Activated CD4-positive, alpha-beta memory T cell treated with anti-CD3 and anti-CD28 coated beads for 36 hours (primary cell): ENCODE results near the gene CCDC74A. TPM values are rescaled to one million over a fixed set of nuclear protein-coding genes. Genes with fewer than 3 reads are reported as not detected.
"Not testable (repeated sequence)": the region's sequence is repeated elsewhere in the genome, so short reads cannot be mapped to it uniquely, and the experiment has no call there.

ENCODE experiments used
- CTCF ChIA-PET: fragments of 350-600 bp; sonication (Branson Sonifier 250); formaldehyde crosslinking; loops from one replicate; lab custom pipeline; 2021; ENCODE audit warnings: antibody characterized with exemption, inconsistent platforms; lab: Charles Lee
- POLR2A ChIA-PET: fragments of 350-600 bp; sonication (Branson Sonifier 250); formaldehyde crosslinking; loops from one replicate; lab custom pipeline; 2021; ENCODE audit warnings: antibody characterized with exemption; lab: Charles Lee
- DNase-seq: peaks from one replicate; pipeline ENCODE4 v3.0.0-alpha.2; 2020
- H3K27ac Mint-ChIP-seq: one replicate; pipeline ENCODE4 v1.8.0; 2021; ENCODE audit warnings: mixed read lengths
- H3K27me3 Mint-ChIP-seq: one replicate; pipeline ENCODE4 v1.8.0; 2021; ENCODE audit warnings: mixed read lengths
- H3K36me3 Mint-ChIP-seq: one replicate; pipeline ENCODE4 v1.8.0; 2021; ENCODE audit warnings: mixed read lengths
- H3K4me1 Mint-ChIP-seq: one replicate; pipeline ENCODE4 v1.8.0; 2021; ENCODE audit warnings: low read depth, mixed read lengths
- H3K4me3 Mint-ChIP-seq: one replicate; pipeline ENCODE4 v1.8.0; 2021; ENCODE audit warnings: mild to moderate bottlenecking, mixed read lengths
- H3K9me3 Mint-ChIP-seq: one replicate; pipeline ENCODE4 v1.8.0; 2021; ENCODE audit warnings: mixed read lengths
- intact Hi-C: fragments of 100-400 bp; cut with micrococcal nuclease; formaldehyde crosslinking; loops from one replicate; pipeline ENCODE4 v1.15.1; 2023
- total RNA-seq, 2 experiments: library from RNA; stranded (reverse); gene quantifications; one replicate each; pipeline ENCODE4 v1.2.3, GENCODE V29; 2021

CCDC74A gene
- total RNA-seq, 2 experiments from 2014 or later, result 5.5 to 7.0 TPM

DNA sequence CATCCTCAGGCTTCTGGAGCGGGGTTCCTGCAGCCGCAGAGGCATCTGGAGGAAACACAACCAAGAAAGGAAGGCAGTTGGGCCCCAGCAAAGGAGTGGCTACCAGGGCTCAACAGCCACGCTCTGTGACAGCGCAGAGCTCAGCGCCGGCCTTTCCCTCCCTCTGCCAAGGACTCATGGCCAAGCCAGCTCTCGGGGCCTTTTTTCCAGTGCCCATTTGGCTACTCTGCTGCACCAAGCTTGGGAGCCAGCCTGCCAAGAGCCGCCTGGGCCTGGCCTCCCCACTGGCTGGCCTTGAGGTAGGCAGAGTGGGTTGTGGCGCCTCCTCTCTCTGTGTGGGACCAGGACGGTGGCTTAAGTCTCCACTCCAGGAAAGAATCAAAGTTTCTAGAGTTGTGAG, 7.2 kb upstream of the CCDC74A start:
- Mint-ChIP-seq H3K27ac (no peak overlapping the region), H3K36me3 (peaks cover 21% of the 10 kb centered on the region), H3K9me3 (no peaks in the 10 kb centered on the region), H3K27me3 (no peaks in the 10 kb centered on the region), H3K4me3 (no peak overlapping the region), H3K4me1 (no peaks in the 10 kb centered on the region)
- ChIA-PET CTCF (no interaction called here), POLR2A (no interaction called here)
- DNase-seq, result no peak
- intact Hi-C loops, result no loop called here

DNA sequence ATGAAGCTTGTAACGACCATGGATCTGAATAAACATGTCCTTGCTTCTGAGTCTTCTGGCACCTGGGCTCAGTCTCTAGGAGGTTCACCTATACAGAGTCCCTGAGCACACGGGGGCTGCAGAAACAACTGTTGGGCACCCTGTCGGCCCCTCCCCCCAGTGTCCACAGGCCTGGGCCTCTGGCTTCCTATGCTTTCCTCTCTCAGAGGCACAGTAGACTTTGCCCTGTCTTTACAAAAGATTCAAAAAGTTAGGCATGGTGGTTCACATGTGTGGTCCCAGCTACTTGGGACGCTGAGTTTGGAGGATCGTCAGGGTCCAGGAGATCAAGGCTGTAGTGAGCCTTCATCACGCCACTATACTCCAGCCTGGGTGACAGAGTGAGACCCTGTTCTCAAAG, 6.2 kb upstream of the CCDC74A start:
- CTCF ChIA-PET, H3K27ac Mint-ChIP-seq, POLR2A ChIA-PET: not testable (repeated sequence)

DNA sequence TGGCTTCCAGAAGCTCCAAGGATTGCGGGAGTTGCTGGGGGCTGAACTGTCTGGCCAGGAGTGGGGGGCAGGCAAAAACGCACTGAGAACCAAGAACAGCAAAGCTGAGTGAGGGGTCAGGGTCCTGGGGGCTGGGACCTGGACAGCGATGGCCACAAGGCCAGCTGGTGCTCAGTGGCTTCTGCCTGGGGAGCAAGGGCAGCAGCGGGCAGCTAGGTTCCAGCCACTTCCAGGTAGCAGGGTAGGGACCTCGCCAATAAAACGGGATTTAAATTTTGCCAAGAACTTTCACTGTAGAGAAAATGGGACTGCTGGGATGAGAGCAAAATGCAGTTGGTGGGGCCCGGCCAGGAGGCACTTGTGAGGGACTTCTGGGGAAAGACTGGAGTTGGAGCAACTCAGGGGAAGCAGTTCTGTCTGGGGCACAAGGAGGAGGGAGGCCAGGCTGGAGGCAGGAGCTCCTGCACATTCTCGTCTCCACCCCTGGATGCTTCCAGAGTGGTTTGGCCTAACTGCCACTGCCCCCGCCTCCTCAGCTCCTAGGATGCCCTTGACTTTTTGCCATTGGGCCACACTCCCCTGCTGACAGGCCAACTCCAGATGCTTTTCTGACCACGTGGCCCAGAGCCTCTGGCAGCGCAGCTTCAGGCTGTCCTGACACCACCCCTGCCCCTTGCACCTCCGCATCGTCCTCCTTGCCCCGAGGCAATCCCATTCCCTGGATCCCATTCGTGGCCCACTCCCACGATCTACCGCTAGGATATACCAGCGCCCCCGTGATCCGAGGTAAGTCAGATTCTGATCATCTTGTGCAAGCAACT, 5.5 kb upstream of the CCDC74A start:
- Mint-ChIP-seq H3K36me3 (peaks cover 13% of the 10 kb centered on the region), H3K9me3 (no peaks in the 10 kb centered on the region), H3K27me3 (no peaks in the 10 kb centered on the region), H3K27ac (no peak overlapping the region), H3K4me1 (peaks cover 2% of the 10 kb centered on the region), H3K4me3 (no peak overlapping the region)
- no peak for DNase-seq
- POLR2A ChIA-PET, result no interaction called here
- CTCF ChIA-PET, result no interaction called here
- intact Hi-C loops, result no loop called here

More for the DNA sequence above, 6.2 kb upstream of the CCDC74A start:
- H3K4me1 Mint-ChIP-seq, intact Hi-C loops, H3K9me3 Mint-ChIP-seq, DNase-seq, H3K4me3 Mint-ChIP-seq, H3K27me3 Mint-ChIP-seq: not testable (repeated sequence)
- peaks cover 16% of the 10 kb centered on the region for H3K36me3 Mint-ChIP-seq

DNA sequence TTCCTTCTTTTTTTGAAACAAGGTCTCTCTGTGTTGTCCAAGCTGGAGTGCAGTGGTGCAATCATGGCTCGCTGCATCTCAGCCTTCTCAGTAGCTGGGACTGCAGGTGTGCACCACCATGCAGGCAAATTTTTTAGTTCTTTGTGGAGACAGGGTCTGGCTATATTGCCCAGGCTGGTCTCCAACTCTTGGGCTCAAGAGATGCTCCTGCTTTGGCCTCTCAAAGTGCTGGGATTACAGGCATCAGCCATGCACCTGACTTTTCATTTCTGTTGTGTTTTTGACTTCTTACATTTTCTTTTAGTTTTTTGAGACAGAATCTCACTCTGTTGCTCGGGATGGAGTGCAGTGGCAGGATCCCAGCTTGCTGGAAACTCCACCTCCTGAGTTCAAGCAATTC, 2.4 kb upstream of the CCDC74A start:
- H3K4me3 Mint-ChIP-seq, H3K36me3 Mint-ChIP-seq, POLR2A ChIA-PET, CTCF ChIA-PET, H3K27me3 Mint-ChIP-seq, H3K27ac Mint-ChIP-seq, intact Hi-C loops, H3K9me3 Mint-ChIP-seq: not testable (repeated sequence)
- peak; percentile 3 for DNase-seq
- H3K4me1 Mint-ChIP-seq, result peaks cover 12% of the 10 kb centered on the region

DNA sequence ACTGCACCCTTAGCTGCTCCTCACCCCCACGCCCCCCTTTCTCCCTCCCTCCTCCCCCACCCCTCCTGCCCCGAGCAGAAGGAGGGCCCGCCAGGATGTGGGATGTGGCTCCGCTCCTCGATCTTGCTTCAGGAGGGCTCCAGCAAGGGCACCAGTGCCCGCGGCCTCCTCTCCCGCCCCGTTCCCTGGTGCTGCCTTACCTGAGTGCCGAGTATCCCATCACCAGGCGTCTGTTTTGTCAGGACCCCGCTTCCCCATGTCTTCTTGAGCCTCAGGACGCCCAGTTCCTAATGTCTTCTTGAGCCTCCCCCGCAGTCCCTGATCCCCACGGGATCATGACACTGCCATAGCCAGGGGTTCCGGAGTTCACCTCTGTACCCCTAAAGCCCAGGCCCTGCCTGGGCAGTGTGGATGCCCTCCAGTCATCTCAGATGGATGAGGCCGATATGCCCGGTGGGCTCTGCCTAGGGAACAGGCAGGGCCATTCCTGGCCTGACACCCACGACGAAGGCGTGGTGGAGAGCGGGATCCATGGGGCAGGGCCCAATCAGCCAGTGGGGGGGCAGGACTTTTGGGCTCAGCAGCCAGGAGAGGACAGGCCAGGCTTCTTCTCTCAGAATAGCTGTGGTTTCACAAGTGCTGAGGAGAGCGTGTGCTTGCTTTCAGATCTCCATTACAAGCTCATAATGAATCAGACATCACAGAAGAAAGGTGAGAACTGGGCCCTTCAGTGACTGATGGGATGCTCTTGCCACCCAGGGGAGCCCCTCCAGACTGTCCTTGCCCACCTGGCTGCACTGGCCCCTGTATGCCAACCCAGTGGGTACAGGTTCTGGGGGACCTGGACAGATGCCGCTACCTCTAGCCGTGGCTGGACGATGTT, 1.5 kb downstream of the CCDC74A start:
- peaks cover 12% of the 10 kb centered on the region for H3K4me1 Mint-ChIP-seq
- POLR2A ChIA-PET, result interaction anchor here (1.5 kb wide), 1 partner anchor 36 kb away, joined by 5 read pairs; no protein-coding TSS in a partner anchor
- H3K27me3 Mint-ChIP-seq, intact Hi-C loops, DNase-seq, H3K36me3 Mint-ChIP-seq, H3K9me3 Mint-ChIP-seq: not testable (repeated sequence)
- H3K4me3 Mint-ChIP-seq, result peak overlapping the region; percentile 20
- peak overlapping the region; percentile 18 for H3K27ac Mint-ChIP-seq
- CTCF ChIA-PET, result interaction anchor here (0.6 to 0.7 kb wide), 2 partner anchors 119 to 1348 kb away, joined by 3 to 4 read pairs; partner anchors contain the start of gene SMPD4

DNA sequence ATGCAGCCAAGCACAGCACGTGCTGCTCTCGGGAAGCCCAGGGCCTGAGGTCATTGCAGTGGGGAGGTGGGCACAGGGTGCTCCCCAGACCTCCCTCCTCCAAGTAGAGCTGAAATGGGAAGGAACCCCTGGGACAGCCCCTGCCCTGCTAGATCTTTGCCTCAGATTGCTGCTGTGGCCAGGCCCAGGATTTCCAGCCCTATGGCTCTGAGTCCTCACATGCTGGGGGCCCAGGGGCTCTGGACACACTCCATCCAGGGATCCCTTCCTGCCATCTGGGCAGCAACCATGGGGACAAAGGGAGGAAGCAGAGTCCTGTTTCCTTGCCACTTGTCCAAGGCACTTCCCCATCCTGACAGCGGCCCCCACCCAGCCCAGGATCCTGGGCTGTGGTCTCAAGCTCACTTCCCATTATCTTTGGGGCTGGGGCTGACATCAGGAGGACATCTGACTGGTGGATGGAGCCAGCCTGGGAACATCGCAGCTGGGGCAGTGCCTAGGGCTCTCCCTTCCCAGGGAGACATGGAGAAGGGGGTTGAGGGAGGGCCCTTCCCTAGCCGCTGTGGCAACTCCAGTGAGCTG, 2.3 kb downstream of the CCDC74A start:
- intact Hi-C loops, H3K36me3 Mint-ChIP-seq, POLR2A ChIA-PET, DNase-seq, H3K9me3 Mint-ChIP-seq, H3K27me3 Mint-ChIP-seq, H3K4me3 Mint-ChIP-seq, H3K27ac Mint-ChIP-seq, CTCF ChIA-PET: not testable (repeated sequence)
- H3K4me1 Mint-ChIP-seq, result peaks cover 12% of the 10 kb centered on the region

DNA sequence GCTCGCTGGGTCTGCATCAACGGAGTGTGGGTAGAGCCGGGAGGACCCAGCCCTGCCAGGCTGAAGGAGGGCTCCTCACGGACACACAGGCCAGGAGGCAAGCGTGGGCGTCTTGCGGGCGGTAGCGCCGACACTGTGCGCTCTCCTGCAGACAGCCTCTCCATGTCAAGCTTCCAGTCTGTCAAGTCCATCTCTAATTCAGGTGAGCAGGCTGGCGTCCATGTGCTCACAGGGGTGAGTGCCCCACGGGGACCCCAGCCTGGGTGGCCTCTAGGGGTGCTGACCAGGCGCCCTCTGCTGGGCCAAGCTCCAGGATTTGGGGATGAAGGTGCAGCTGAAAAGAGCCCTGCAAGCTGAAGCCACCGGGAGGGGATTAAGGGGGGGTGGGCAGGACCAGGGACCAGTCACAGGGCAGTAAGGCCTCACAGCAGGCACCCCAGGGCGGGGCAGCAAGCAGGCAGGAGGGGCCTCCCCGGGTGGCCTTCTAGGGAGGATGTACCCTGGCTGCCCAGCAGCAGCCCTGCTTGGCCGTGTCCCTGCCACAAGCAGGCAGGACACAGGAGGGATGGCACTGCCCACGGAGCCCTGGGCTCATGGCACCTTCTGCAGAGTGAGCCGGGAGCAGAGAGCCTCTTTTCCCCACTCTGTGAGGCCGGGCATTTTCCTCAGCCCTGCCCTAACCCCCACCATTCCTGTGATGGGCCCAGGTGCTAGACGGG, 3.1 kb downstream of the CCDC74A start:
- H3K27ac Mint-ChIP-seq, POLR2A ChIA-PET, H3K4me3 Mint-ChIP-seq, DNase-seq, H3K27me3 Mint-ChIP-seq, intact Hi-C loops, CTCF ChIA-PET, H3K9me3 Mint-ChIP-seq, H3K36me3 Mint-ChIP-seq: not testable (repeated sequence)
- peaks cover 12% of the 10 kb centered on the region for H3K4me1 Mint-ChIP-seq

DNA sequence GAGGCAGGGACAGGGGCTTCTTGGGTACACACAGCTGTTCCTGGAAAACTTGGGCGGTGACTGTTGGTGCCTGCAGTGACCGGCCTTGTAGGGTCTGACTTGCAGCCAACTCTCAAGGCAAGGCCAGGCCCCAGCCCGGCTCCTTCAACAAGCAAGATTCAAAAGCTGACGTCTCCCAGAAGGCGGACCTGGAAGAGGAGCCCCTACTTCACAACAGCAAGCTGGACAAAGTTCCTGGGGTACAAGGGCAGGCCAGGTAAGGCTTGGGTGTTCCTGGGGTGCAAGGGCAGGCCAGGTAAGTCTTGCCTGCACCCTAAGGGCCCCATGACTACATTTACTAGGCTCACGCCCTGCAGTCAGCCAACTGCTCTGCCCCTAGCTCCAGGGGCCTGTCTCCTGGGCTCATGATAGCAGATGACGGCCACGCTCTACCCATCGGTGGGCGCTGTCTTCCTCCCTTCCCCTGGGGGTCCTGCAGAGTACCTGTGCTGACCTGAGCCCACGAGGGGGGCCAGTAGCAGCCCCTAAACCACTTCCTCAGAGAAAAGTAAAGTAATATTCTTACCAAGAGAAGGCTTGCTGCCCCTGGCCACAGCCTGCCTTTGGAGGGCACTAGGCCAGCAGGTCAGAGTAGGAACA, 4.0 kb downstream of the CCDC74A start:
- POLR2A ChIA-PET, DNase-seq, H3K9me3 Mint-ChIP-seq, CTCF ChIA-PET, H3K27ac Mint-ChIP-seq, intact Hi-C loops, H3K36me3 Mint-ChIP-seq, H3K4me3 Mint-ChIP-seq, H3K27me3 Mint-ChIP-seq: not testable (repeated sequence)
- peaks cover 10% of the 10 kb centered on the region for H3K4me1 Mint-ChIP-seq

DNA sequence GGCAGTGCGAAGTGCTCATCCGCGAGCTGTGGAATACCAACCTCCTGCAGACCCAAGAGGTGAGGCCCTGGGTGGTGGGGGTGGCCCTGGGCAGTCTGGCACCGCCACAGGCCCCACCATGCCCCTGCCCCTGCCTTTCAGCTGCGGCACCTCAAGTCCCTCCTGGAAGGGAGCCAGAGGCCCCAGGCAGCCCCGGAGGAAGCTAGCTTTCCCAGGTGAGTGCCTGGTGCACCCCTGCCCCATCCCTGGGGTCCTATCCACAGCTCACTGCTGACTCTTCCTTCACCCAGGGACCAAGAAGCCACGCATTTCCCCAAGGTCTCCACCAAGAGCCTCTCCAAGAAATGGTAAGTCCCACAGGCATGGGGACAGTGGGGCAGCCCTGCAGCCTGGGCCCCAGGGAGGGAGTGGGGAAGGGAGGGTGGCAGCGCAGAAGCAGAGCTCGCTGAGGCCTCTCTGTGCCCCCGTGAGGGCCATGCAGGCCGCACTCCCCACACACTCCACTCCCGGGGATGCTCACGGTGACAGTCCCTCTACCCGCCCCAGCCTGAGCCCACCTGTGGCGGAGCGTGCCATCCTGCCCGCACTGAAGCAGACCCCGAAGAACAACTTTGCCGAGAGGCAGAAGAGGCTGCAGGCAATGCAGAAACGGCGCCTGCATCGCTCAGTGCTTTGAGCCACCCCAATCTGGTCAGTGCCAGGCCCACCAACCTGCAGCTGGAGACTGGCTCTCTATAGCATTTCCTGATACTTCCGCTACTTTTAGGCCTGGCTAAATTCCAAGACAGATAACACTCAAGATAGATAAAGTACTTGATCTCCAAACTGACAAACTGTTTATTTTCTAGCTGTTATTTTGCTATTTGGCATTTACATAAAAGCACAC, 5.3 kb downstream of the CCDC74A start:
- H3K27ac Mint-ChIP-seq, DNase-seq, H3K36me3 Mint-ChIP-seq, H3K27me3 Mint-ChIP-seq, H3K4me3 Mint-ChIP-seq, H3K4me1 Mint-ChIP-seq, CTCF ChIA-PET, intact Hi-C loops, POLR2A ChIA-PET, H3K9me3 Mint-ChIP-seq: not testable (repeated sequence)

DNA sequence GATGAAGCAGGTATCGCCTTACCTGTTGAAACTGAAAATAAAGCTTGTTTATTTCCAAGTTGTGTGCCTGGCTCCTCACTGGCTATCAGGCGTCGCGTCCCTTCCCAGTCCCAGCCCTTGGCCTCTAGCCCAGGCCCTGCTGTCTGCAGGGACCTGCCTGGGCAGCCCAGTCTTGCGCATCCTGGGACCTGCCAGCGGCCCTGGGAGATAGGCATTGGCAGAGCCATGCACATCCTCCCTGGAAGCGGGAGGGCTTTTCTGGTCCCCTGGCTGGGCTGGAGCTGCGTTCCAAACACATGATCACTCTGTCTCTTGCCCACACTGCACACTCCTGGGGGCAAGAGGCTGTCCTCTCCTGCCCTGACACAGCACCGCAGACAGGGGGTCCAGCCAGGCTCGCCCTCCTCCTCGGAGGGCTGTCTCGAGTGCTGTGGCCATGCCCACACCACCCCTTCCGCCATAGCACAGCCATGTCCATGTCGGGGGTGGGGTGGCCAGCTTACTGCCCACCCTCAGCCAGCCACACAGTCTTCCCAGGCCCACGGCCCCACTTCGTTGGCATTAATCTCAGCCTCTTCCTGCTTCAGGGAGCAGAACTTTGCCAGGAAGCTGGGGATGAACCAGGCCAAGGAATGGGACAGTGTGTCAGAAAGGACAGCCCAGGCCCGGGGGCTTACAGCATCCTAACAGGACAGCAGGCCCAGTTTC, 6.1 kb downstream of the CCDC74A start:
- H3K27me3 Mint-ChIP-seq, CTCF ChIA-PET, H3K4me1 Mint-ChIP-seq, H3K4me3 Mint-ChIP-seq, H3K36me3 Mint-ChIP-seq, H3K27ac Mint-ChIP-seq, POLR2A ChIA-PET, H3K9me3 Mint-ChIP-seq, DNase-seq, intact Hi-C loops: not testable (repeated sequence)
